WTC11 (cell line): ENCODE data around the gene INPP5A.

Experiments
- ELF4 ChIP-seq: sonication (generic); formaldehyde crosslinking; IDR thresholded peaks from 2 replicates; pipeline ENCODE4 v1.8.1; 2022; ENCODE audit warnings: low read depth, mild to moderate bottlenecking, moderate library complexity, missing genetic modification reagents
- ESRRA ChIP-seq: sonication (generic); formaldehyde crosslinking; IDR thresholded peaks from 2 replicates; pipeline ENCODE4 v1.8.1; 2022; ENCODE audit warnings: mild to moderate bottlenecking, missing genetic modification reagents, borderline replicate concordance
- FOXP1 ChIP-seq: sonication (generic); formaldehyde crosslinking; IDR thresholded peaks from 2 replicates; pipeline ENCODE4 v1.8.0; 2022; ENCODE audit warnings: missing genetic modification reagents, mild to moderate bottlenecking, moderate library complexity, borderline replicate concordance
- KAT7 ChIP-seq: sonication (generic); formaldehyde crosslinking; IDR thresholded peaks from 2 replicates; pipeline ENCODE4 v1.8.1; 2023; ENCODE audit warnings: missing genetic modification reagents, mild to moderate bottlenecking, borderline replicate concordance
- TEAD4 ChIP-seq: sonication (generic); formaldehyde crosslinking; IDR thresholded peaks from 2 replicates; pipeline ENCODE4 v1.8.0; 2022; ENCODE audit warnings: mild to moderate bottlenecking, missing genetic modification reagents
- TF ChIP-seq, protein P1 (sequence below): sonication (generic); formaldehyde crosslinking; IDR thresholded peaks from 2 replicates; pipeline ENCODE4 v1.8.0; 2022; ENCODE audit warnings: mild to moderate bottlenecking, missing genetic modification reagents
- TF ChIP-seq, protein P2 (sequence below): fragments of 200-600 bp; IDR thresholded peaks from 2 replicates; pipeline ENCODE4 v1.8.0; 2022; ENCODE audit warnings: antibody characterized with exemption
- TF ChIP-seq, protein P3 (sequence below): sonication (generic); formaldehyde crosslinking; IDR thresholded peaks from 2 replicates; pipeline ENCODE4 v1.8.0; 2022; ENCODE audit warnings: mild to moderate bottlenecking, missing genetic modification reagents
- TF ChIP-seq, protein P4 (sequence below): sonication (generic); formaldehyde crosslinking; IDR thresholded peaks from 2 replicates; pipeline ENCODE4 v1.8.1; 2023; ENCODE audit warnings: mild to moderate bottlenecking, missing genetic modification reagents, moderate library complexity
- TF ChIP-seq, protein P5 (sequence below): sonication (generic); formaldehyde crosslinking; IDR thresholded peaks from 2 replicates; pipeline ENCODE4 v1.8.0; 2023; ENCODE audit warnings: mild to moderate bottlenecking, missing genetic modification reagents

DNA sequence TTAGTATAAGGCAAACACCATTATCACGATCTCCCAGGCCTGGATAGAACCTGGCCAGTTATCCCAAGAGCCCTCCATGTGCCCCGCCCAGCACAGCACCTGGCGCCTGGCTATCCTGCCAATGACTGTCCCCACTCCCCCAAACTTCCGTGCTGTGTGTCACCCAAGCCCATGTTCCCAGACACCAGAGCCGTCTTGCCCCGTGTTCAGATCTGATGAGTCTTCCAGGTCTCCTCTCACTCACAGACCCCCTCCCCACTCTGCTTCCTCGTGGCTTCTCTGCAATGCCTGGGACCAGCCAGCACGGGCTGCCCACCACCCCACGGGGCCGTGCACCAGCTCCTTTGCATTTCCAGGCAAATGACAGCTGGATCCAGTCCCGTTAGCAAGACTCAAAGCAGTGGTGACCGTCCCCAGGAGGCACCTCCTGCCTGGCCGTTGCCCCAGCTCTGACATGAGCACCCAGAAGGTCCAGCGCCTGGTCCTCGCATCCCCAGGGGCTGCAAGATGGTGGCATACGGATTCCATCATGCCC, 43.8 kb upstream of the INPP5A start:
- no peak for TF ChIP-seq ESRRA (CRISPR knock-in tag)
- TF ChIP-seq, protein P1, sequence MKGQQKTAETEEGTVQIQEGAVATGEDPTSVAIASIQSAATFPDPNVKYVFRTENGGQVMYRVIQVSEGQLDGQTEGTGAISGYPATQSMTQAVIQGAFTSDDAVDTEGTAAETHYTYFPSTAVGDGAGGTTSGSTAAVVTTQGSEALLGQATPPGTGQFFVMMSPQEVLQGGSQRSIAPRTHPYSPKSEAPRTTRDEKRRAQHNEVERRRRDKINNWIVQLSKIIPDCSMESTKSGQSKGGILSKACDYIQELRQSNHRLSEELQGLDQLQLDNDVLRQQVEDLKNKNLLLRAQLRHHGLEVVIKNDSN (CRISPR knock-in tag) = no peak
- TF ChIP-seq, protein P2, sequence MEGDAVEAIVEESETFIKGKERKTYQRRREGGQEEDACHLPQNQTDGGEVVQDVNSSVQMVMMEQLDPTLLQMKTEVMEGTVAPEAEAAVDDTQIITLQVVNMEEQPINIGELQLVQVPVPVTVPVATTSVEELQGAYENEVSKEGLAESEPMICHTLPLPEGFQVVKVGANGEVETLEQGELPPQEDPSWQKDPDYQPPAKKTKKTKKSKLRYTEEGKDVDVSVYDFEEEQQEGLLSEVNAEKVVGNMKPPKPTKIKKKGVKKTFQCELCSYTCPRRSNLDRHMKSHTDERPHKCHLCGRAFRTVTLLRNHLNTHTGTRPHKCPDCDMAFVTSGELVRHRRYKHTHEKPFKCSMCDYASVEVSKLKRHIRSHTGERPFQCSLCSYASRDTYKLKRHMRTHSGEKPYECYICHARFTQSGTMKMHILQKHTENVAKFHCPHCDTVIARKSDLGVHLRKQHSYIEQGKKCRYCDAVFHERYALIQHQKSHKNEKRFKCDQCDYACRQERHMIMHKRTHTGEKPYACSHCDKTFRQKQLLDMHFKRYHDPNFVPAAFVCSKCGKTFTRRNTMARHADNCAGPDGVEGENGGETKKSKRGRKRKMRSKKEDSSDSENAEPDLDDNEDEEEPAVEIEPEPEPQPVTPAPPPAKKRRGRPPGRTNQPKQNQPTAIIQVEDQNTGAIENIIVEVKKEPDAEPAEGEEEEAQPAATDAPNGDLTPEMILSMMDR = no peak
- no peak for TF ChIP-seq FOXP1 (CRISPR knock-in tag)
- TF ChIP-seq, protein P3, sequence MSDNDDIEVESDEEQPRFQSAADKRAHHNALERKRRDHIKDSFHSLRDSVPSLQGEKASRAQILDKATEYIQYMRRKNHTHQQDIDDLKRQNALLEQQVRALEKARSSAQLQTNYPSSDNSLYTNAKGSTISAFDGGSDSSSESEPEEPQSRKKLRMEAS (CRISPR knock-in tag) = no peak
- TF ChIP-seq, protein P4, sequence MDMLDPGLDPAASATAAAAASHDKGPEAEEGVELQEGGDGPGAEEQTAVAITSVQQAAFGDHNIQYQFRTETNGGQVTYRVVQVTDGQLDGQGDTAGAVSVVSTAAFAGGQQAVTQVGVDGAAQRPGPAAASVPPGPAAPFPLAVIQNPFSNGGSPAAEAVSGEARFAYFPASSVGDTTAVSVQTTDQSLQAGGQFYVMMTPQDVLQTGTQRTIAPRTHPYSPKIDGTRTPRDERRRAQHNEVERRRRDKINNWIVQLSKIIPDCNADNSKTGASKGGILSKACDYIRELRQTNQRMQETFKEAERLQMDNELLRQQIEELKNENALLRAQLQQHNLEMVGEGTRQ (CRISPR knock-in tag) = no peak
- no peak for TF ChIP-seq KAT7 (CRISPR knock-in tag)
- no peak for TF ChIP-seq TEAD4
- TF ChIP-seq, protein P5, sequence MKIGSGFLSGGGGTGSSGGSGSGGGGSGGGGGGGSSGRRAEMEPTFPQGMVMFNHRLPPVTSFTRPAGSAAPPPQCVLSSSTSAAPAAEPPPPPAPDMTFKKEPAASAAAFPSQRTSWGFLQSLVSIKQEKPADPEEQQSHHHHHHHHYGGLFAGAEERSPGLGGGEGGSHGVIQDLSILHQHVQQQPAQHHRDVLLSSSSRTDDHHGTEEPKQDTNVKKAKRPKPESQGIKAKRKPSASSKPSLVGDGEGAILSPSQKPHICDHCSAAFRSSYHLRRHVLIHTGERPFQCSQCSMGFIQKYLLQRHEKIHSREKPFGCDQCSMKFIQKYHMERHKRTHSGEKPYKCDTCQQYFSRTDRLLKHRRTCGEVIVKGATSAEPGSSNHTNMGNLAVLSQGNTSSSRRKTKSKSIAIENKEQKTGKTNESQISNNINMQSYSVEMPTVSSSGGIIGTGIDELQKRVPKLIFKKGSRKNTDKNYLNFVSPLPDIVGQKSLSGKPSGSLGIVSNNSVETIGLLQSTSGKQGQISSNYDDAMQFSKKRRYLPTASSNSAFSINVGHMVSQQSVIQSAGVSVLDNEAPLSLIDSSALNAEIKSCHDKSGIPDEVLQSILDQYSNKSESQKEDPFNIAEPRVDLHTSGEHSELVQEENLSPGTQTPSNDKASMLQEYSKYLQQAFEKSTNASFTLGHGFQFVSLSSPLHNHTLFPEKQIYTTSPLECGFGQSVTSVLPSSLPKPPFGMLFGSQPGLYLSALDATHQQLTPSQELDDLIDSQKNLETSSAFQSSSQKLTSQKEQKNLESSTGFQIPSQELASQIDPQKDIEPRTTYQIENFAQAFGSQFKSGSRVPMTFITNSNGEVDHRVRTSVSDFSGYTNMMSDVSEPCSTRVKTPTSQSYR = no peak
- TF ChIP-seq ELF4 (CRISPR knock-in tag) = no peak
